ENCODE measurements around the gene AARS1.

The AARS1 gene

DNA sequence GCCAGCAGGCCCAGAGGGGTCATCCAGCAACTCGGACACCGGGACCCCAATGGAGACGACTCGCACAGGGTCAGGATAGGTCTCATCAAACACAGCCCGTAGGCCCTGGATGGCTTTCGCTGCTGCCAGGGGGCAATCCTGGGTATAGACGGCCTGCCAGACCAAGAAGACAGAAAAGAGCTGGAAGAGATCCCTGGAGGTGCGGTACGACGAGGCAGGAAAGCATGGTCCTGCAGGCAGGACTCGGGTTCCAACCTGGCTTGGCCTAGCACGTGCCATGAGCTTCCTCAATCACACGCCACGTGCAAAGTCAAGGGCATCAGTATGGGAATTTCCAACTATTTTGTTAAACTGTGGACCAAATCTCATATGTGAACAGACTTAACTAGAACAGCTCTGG, 31.2 kb downstream of the AARS1 start:
- H3K4me3 ChIP-seq (ENCODE audit: low read depth, low read length), result no peak overlapping the region
- no peak for DNase-seq (ENCODE audit: low read depth)
- no peak for TF ChIP-seq POLR2A (IDR thresholded peaks at IDR 0.05; ENCODE audit: extremely low read depth, insufficient read length)
- TF ChIP-seq, protein P1, sequence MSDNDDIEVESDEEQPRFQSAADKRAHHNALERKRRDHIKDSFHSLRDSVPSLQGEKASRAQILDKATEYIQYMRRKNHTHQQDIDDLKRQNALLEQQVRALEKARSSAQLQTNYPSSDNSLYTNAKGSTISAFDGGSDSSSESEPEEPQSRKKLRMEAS (IDR thresholded peaks at IDR 0.05; ENCODE audit: low read depth, low read length), result no peak
- no peak for TF ChIP-seq MYC (IDR thresholded peaks at IDR 0.05; ENCODE audit: low read depth, low read length)
- TF ChIP-seq, protein P2, sequence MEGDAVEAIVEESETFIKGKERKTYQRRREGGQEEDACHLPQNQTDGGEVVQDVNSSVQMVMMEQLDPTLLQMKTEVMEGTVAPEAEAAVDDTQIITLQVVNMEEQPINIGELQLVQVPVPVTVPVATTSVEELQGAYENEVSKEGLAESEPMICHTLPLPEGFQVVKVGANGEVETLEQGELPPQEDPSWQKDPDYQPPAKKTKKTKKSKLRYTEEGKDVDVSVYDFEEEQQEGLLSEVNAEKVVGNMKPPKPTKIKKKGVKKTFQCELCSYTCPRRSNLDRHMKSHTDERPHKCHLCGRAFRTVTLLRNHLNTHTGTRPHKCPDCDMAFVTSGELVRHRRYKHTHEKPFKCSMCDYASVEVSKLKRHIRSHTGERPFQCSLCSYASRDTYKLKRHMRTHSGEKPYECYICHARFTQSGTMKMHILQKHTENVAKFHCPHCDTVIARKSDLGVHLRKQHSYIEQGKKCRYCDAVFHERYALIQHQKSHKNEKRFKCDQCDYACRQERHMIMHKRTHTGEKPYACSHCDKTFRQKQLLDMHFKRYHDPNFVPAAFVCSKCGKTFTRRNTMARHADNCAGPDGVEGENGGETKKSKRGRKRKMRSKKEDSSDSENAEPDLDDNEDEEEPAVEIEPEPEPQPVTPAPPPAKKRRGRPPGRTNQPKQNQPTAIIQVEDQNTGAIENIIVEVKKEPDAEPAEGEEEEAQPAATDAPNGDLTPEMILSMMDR (IDR thresholded peaks at IDR 0.05; ENCODE audit: low read depth, low read length), result no peak

DNA sequence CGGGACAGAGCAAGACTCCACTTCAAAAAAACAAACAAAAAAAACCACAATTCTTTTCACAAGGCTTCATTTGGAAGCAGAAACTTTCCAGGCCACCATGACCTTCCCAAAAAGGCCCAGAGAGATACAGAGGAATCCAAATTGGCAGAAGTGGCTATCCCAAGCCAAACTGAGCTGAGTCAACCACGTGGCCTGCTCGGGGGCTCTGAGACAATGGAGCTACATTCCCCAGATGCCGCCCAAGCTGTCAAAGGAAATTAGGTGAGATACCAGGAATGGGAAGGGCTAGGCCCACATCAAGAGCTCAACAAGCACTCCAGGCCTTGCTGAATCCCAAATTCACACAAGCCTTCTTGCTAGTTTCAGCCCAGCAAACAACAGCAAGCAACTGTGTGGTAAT, 31.9 kb downstream of the AARS1 start:
- TF ChIP-seq, protein P1 (IDR thresholded peaks at IDR 0.05; ENCODE audit: low read depth, low read length), result no peak
- TF ChIP-seq, protein P2 (IDR thresholded peaks at IDR 0.05; ENCODE audit: low read depth, low read length), result no peak
- no peak for TF ChIP-seq MYC (IDR thresholded peaks at IDR 0.05; ENCODE audit: low read depth, low read length)
- H3K4me3 ChIP-seq (ENCODE audit: low read depth, low read length), result no peak overlapping the region
- no peak for DNase-seq (ENCODE audit: low read depth)

DNA sequence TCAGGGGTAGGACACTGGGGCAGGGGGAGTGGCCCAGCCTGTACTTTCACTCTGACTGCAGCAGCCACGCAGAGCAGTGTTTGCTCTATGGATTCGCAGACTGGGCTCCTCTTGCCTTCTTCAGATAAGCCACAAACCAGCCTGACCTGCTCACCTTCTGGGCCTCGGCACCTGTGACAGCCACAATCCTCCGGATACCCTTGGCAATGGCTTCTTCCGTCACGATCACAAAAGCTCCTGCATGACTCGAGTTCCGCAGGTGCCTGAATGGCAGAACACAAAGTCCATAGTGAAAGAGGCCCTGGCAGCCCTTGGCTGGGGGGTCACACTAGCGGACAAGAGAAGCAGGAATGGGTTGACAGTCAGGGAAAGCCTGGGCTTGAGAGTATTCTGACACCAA, 33.7 kb downstream of the AARS1 start:
- TF ChIP-seq MYC (IDR thresholded peaks at IDR 0.05; ENCODE audit: low read depth, low read length) (no peak), POLR2A (IDR thresholded peaks at IDR 0.05; ENCODE audit: extremely low read depth, insufficient read length) (no peak)
- TF ChIP-seq, protein P1 (IDR thresholded peaks at IDR 0.05; ENCODE audit: low read depth, low read length), result no peak
- TF ChIP-seq, protein P2 (IDR thresholded peaks at IDR 0.05; ENCODE audit: low read depth, low read length), result no peak
- no peak overlapping the region for H3K4me3 ChIP-seq (ENCODE audit: low read depth, low read length)
- no peak for DNase-seq (ENCODE audit: low read depth)

DNA sequence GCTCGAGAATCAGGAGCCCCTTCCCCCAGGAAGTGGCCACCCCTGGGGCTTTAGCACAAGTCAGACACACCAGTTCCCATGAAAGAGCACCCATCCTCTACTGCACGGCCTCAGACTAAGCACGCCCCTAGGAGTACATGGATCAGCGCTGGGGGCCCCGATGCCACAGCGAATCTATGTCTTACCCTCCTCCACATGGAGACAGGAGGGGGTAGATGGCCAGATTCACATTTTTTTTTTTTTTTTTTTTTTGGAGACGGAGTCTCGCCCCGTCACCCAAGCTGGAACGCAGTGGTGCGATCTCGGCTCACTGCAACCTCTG, 34.4 kb downstream of the AARS1 start:
- no peak overlapping the region for H3K4me3 ChIP-seq (ENCODE audit: low read depth, low read length)
- TF ChIP-seq, protein P2 (IDR thresholded peaks at IDR 0.05; ENCODE audit: low read depth, low read length), result no peak
- TF ChIP-seq, protein P1 (IDR thresholded peaks at IDR 0.05; ENCODE audit: low read depth, low read length), result no peak
- TF ChIP-seq MYC (IDR thresholded peaks at IDR 0.05; ENCODE audit: low read depth, low read length) (no peak), POLR2A (IDR thresholded peaks at IDR 0.05; ENCODE audit: extremely low read depth, insufficient read length) (no peak)
- DNase-seq (ENCODE audit: low read depth), result no peak

DNA sequence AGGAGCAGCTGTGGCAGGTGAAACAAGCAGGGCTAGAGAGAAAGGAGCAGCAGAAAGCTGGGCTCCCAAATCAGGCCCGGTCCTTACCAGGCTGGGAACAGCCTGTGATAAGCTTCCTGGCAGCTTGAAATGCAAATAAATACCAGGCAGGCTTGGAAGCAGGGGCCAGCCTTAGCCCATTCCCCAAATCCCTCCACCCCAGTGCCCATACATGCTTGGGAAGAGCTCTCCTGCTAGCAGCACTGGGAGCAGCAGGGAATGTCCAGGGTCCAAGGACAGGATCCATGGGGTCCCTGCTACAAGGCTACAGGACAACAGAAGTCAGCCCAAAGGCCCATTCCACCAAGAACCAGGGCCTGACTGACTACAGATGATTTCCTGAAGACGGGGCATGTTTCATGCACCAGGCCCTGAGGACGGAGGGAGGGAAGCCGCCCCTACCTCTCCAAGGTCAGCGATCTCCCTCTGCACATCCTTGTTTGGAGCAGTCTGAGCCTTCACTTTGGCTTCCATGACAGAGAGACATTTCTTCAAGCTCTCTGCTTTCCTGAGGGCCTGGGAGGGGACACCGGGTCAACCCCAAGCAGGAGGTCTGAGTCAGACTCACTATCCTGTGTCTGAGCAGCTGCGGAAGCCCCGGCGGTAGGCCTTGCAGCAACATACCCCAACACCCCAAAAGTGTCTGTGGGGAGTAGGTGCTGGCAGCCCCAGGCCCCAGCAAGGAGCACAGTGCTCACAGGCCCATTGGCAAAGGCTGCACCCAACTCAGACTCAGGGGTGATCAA, 34.9 kb downstream of the AARS1 start:
- DNase-seq (ENCODE audit: low read depth), result no peak
- no peak overlapping the region for H3K4me3 ChIP-seq (ENCODE audit: low read depth, low read length)
- TF ChIP-seq, protein P1 (IDR thresholded peaks at IDR 0.05; ENCODE audit: low read depth, low read length), result no peak
- TF ChIP-seq POLR2A (IDR thresholded peaks at IDR 0.05; ENCODE audit: extremely low read depth, insufficient read length) (no peak), MYC (IDR thresholded peaks at IDR 0.05; ENCODE audit: low read depth, low read length) (no peak)
- TF ChIP-seq, protein P2 (IDR thresholded peaks at IDR 0.05; ENCODE audit: low read depth, low read length), result no peak
